SK-N-MC (cell line): ENCODE data around the gene BRSK2.

Experiments used
- EZH2 ChIP-seq: fragments of 200-600 bp; sonication (generic); IDR thresholded peaks from one replicate; pipeline ENCODE4 v1.6.1; 2017; ENCODE audit warnings: antibody characterized with exemption
- FOXP2 ChIP-seq: optimal IDR thresholded peaks from 2 replicates; pipeline ENCODE3; 2011; ENCODE audit warnings: mild to moderate bottlenecking, moderate library complexity; ENCODE audit not compliant: insufficient read depth; ENCODE audit errors: extremely low read length, control extremely low read depth
- POLR2AphosphoS5 ChIP-seq: IDR thresholded peaks from 2 replicates; pipeline ENCODE4 v1.6.1; 2012; ENCODE audit warnings: mild to moderate bottlenecking, low read depth, low read length, borderline replicate concordance

DNA sequence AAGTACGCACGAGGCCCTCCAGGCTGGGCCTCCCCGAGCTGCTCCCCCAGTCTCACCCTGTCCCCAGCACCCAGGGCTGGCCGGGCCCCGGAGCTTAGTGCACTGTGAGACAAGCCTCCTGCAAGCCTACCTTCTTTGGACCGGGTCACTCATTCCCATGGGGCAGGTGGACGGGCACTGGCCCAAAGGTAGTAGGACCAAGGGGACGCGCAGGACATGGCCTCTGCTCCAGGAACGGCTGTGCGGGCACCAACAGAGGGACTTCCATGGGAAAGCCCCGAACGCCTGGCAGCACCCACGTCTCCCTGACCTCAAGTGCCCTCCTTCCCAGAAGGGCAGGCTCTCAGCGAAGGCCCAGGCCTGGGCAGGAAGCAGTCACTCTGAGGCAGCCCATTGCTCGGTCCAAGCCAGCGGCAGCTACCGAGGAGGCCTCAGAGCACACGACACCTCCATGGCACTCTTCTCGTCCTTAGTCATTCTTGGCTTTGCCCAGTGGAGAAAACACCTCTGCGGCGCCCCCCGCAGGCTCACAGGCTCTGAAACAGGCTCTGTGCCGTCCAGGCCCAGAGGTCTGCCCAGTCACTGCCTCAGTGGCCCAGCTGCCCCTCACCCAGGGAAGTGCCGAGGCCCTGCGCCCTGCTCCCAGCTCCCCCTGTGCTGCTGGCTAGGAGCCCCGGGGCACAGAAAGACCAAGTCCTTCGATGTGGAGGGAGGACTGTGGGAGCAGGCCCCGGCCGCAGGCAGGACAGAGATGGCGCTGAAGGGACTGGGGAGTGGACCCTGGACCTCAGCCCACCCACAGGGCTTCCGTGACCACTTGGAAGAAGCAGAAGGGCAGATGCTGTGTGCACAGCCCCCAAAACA is 93.1 kb downstream of the BRSK2 start:
- TF ChIP-seq POLR2AphosphoS5 (no peak), EZH2 (no peak), FOXP2 (no peak)
